Measurements from ENCODE around the gene ARFRP1. TPM values are rescaled to one million over a fixed set of nuclear protein-coding genes. Genes with fewer than 3 reads are reported as not detected.

Gene ARFRP1
- total and polyA plus RNA-seq, 2 of the 13 experiments (the other 11 are each of a cell fraction or from before 2014, with no cell fraction given) = 32.0 to 51.1 TPM

- no peak for TF ChIP-seq BCLAF1 (IDR thresholded peaks at IDR 0.05)
- TF ChIP-seq MED1 (CRISPR knock-in tag; IDR thresholded peaks at IDR 0.05) = 0 out of 2 replicates have a peak, but pooled peaks have one; percentile 38
- TF ChIP-seq MXI1 (IDR thresholded peaks at IDR 0.05; ENCODE audit: borderline replicate concordance, low read depth, low read length) = no peak
- TF ChIP-seq PAXIP1 (CRISPR knock-in tag; conservative IDR thresholded peaks at IDR 0.05) = no peak
- no peak for TF ChIP-seq RARG (CRISPR knock-in tag; IDR thresholded peaks at IDR 0.05; ENCODE audit: low read depth)
- peak; percentile 76; the same call in 1 of the 2 replicates for TF ChIP-seq ZBTB38 (CRISPR knock-in tag; IDR thresholded peaks at IDR 0.05)
- no peak; the same call in 1 of the 2 replicates for TF ChIP-seq ZSCAN21 (CRISPR knock-in tag; IDR thresholded peaks at IDR 0.05; ENCODE audit: borderline replicate concordance)
- TF ChIP-seq GATAD1 (CRISPR knock-in tag; IDR thresholded peaks at IDR 0.05) = peak; percentile 38; the same call in 1 of the 2 replicates
- no peak for TF ChIP-seq LCORL (IDR thresholded peaks at IDR 0.05)
- TF ChIP-seq LCORL (CRISPR knock-in tag; IDR thresholded peaks at IDR 0.05) = 0 out of 2 replicates have a peak, but pooled peaks have one; percentile 53
- TF ChIP-seq SOX6 (IDR thresholded peaks at IDR 0.05) = no peak
- peak; percentile 57 for TF ChIP-seq SOX6 (CRISPR knock-in tag; IDR thresholded peaks at IDR 0.05)
- no peak for TF ChIP-seq ZNF180 (CRISPR knock-in tag; IDR thresholded peaks at IDR 0.05; ENCODE audit: borderline replicate concordance, low read depth)
- no peak for TF ChIP-seq NFIB (CRISPR knock-in tag; IDR thresholded peaks at IDR 0.05; ENCODE audit: borderline replicate concordance)
- TF ChIP-seq ZGPAT (CRISPR knock-in tag; IDR thresholded peaks at IDR 0.05) = peak; percentile 50; the same call in 1 of the 2 replicates
- TF ChIP-seq NR2F1 (CRISPR knock-in tag; IDR thresholded peaks at IDR 0.05) = no peak
- TF ChIP-seq USF2 (IDR thresholded peaks at IDR 0.05; ENCODE audit: low read depth, low read length) = no peak
- TF ChIP-seq USF2 (CRISPR knock-in tag; IDR thresholded peaks at IDR 0.05; ENCODE audit: borderline replicate concordance) = no peak; the same call in 1 of the 2 replicates
Observed at GRCh38 chr20:63696628-63697356, 11.0 kb downstream of the ARFRP1 start, which contains the start of gene TNFRSF6B (continued).
